Cardiac muscle cell (in vitro differentiated cells and primary cell): Measurements from ENCODE around the gene KLHDC8B. TPM values are rescaled to one million over a fixed set of nuclear protein-coding genes. Genes with fewer than 3 reads are reported as not detected.

Experiments used
- DNase-seq, 2 donors: peaks; one replicate each; pipeline versions ENCODE4 v3.0.0 to v3.0.0-alpha.2; 2010 to 2017; ENCODE audit warnings: low read depth in 1 of 2, low spot score in 1 of 2
- H3K27ac ChIP-seq: fragments of 200-600 bp; sonication (generic); 2 replicates; pipeline ENCODE4 v1.5.1; 2016
- H3K27me3 ChIP-seq: fragments of 200-600 bp; sonication (generic); 2 replicates; pipeline ENCODE4 v1.6.0; 2016; ENCODE audit warnings: control low read depth
- H3K36me3 ChIP-seq: fragments of 200-600 bp; sonication (generic); 2 replicates; pipeline ENCODE4 v1.5.1; 2016; ENCODE audit warnings: control low read depth
- H3K4me1 ChIP-seq: fragments of 200-600 bp; sonication (generic); 2 replicates; pipeline ENCODE4 v1.8.1; 2017; ENCODE audit warnings: low read depth, mild to moderate bottlenecking, mixed run types
- H3K4me3 ChIP-seq: fragments of 200-600 bp; sonication (generic); 2 replicates; pipeline ENCODE4 v1.5.1; 2016; ENCODE audit warnings: mild to moderate bottlenecking
- H3K9me3 ChIP-seq: fragments of 200-600 bp; sonication (generic); 2 replicates; pipeline ENCODE4 v1.5.1; 2017; ENCODE audit warnings: low read depth, mild to moderate bottlenecking, control low read depth
- polyA plus RNA-seq: library from polyadenylated mRNA; unstranded; fragments of >200 nt; fragmentation: Nextera tagmentation; extraction: Ambion mirVana; gene quantifications from 2 replicates; pipeline ENCODE4 v1.2.1, GENCODE V29; 2016
- total RNA-seq: library from RNA; depleted of rRNA; stranded (reverse); fragments of >200 nt; gene quantifications from 2 replicates; pipeline ENCODE4 v1.2.3, GENCODE V29; 2016
- TF ChIP-seq, protein P1 (sequence below): IDR thresholded peaks from 2 replicates; pipeline ENCODE4 v1.5.1; 2012; ENCODE audit warnings: low read depth, mild to moderate bottlenecking, low read length

KLHDC8B gene
- total and polyA plus RNA-seq, 2 experiments from 2014 or later, result 158 to 188 TPM

- Histone ChIP-seq H3K4me3 (no peak overlapping the region), H3K27ac (no peak overlapping the region), H3K4me1 (peaks cover 6% of the 10 kb centered on the region), H3K36me3 (peaks cover 36% of the 10 kb centered on the region), H3K9me3 (no peaks in the 10 kb centered on the region), H3K27me3 (no peaks in the 10 kb centered on the region)
- TF ChIP-seq, protein P1, sequence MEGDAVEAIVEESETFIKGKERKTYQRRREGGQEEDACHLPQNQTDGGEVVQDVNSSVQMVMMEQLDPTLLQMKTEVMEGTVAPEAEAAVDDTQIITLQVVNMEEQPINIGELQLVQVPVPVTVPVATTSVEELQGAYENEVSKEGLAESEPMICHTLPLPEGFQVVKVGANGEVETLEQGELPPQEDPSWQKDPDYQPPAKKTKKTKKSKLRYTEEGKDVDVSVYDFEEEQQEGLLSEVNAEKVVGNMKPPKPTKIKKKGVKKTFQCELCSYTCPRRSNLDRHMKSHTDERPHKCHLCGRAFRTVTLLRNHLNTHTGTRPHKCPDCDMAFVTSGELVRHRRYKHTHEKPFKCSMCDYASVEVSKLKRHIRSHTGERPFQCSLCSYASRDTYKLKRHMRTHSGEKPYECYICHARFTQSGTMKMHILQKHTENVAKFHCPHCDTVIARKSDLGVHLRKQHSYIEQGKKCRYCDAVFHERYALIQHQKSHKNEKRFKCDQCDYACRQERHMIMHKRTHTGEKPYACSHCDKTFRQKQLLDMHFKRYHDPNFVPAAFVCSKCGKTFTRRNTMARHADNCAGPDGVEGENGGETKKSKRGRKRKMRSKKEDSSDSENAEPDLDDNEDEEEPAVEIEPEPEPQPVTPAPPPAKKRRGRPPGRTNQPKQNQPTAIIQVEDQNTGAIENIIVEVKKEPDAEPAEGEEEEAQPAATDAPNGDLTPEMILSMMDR, result no peak
- no peak for DNase-seq
Observed at GRCh38 chr3:49124203-49124602, 47.2 kb upstream of the KLHDC8B start.

DNA sequence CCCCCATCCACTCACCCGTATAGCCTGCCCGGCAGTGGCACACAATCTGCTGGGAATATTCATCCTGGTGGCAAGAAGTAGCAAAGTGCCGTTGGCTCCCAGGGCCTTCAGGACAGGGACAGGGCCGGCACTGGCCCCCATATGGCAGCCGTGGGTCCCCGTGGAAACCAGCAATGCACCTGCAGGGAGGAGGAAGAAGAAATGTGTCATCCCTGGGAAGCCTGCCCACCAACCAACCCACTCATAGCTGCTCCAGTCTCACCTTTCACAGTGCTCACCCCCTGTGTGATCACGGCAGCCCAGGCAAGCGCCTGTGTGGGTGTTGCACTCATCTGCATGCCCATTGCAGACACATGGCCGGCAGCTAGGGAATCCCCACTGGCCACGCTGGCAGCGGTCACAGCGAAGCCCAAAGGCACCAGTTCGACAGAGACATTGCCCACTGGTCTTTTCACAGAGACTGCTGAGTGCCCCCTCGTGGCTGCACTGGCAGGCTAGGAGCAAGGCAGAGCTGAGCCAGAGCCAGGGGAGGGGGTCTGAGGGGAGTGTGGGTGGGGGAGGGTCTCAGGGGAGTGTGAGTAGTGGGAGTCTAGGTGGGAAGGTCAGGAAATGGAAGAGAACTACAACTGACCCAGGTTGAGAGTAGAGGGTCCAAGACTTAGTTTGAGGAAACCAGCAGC is 46.3 kb upstream of the KLHDC8B start:
- no peak for DNase-seq
- H3K27ac ChIP-seq, result no peak overlapping the region
- H3K4me1 ChIP-seq, result no peaks in the 10 kb centered on the region
- H3K36me3 ChIP-seq, result peaks cover 36% of the 10 kb centered on the region
- no peaks in the 10 kb centered on the region for H3K27me3 ChIP-seq
- TF ChIP-seq, protein P1, result no peak
- no peaks in the 10 kb centered on the region for H3K9me3 ChIP-seq
- no peak overlapping the region for H3K4me3 ChIP-seq

GRCh38 chr3:49131040-49131439 is 40.4 kb upstream of the KLHDC8B start:
- TF ChIP-seq, protein P1, result no peak
- H3K4me1 ChIP-seq, result peaks cover 15% of the 10 kb centered on the region
- H3K9me3 ChIP-seq, result no peaks in the 10 kb centered on the region
- no peaks in the 10 kb centered on the region for H3K27me3 ChIP-seq
- no peak overlapping the region for H3K27ac ChIP-seq
- H3K36me3 ChIP-seq, result peaks cover 8% of the 10 kb centered on the region
- no peak overlapping the region for H3K4me3 ChIP-seq
- DNase-seq, result no peak

DNA sequence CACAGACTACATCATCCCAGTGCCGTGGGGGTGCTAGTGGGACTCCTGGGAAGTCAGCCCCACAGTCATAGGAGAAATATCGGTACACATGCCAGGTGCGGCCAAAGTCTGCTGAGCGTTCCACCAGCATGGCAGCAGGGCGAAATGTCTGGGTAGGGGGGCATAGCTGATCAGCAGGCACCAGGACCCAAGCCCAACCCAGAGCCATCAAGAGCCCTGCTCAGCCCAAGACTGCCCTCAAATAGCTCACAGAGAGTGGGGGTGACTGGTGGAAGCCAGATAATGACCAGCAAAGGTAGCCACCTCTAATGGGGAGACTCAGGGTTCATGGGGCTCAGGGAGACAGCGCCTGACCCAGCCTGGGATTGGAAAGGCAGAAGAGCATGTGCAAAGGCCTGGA is 39.8 kb upstream of the KLHDC8B start:
- Histone ChIP-seq H3K4me1 (peaks cover 15% of the 10 kb centered on the region), H3K36me3 (peaks cover 5% of the 10 kb centered on the region), H3K4me3 (peak overlapping the region; percentile 39), H3K27ac (peak overlapping the region; percentile 98), H3K9me3 (no peaks in the 10 kb centered on the region), H3K27me3 (no peaks in the 10 kb centered on the region)
- TF ChIP-seq, protein P1, result no peak
- no peak for DNase-seq

DNA sequence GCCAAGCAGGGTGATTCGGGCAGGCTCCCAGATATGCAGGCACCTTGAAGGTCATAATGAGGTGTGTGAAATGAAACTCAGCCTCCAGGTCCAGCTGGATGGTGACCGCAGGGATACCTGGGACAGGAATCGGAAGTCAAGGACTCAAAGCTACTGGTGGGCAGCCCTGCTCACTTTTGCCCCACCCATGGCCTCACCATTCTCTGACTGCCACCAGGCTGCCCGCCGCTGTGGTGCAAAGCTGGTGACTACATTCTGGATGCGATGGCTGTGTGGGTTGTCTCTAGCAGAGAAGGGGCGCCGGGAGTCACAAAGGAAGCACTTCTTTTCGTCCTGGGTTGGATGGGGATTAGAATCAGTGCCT is 39.3 kb upstream of the KLHDC8B start:
- H3K9me3 ChIP-seq, result no peaks in the 10 kb centered on the region
- H3K4me3 ChIP-seq, result peak overlapping the region; percentile 39
- no peak for DNase-seq
- H3K4me1 ChIP-seq, result peaks cover 15% of the 10 kb centered on the region
- H3K36me3 ChIP-seq, result peaks cover 5% of the 10 kb centered on the region
- TF ChIP-seq, protein P1, result no peak
- H3K27ac ChIP-seq, result peak overlapping the region; percentile 98
- no peaks in the 10 kb centered on the region for H3K27me3 ChIP-seq
